B cell (primary cell): Measurements from ENCODE around the gene DDX28. TPM values are rescaled to one million over a fixed set of nuclear protein-coding genes. Genes with fewer than 3 reads are reported as not detected.

Source experiments
- ATAC-seq: fragments of 200-7000 bp; cut with Tn5 transposase; one replicate; pipeline ENCODE4 v1.10.0; 2021; ENCODE audit warnings: low read depth, mild to moderate bottlenecking, moderate number of reproducible peaks, moderate library complexity
- CTCF ChIA-PET: fragments of 350-600 bp; sonication (Branson Sonifier 250); formaldehyde crosslinking; loops from one replicate; lab custom pipeline; 2021; ENCODE audit warnings: antibody characterized with exemption, inconsistent platforms; lab: Charles Lee
- POLR2A ChIA-PET: fragments of 350-600 bp; sonication (Branson Sonifier 250); formaldehyde crosslinking; loops from one replicate; lab custom pipeline; 2021; ENCODE audit warnings: antibody characterized with exemption; lab: Charles Lee
- DNase-seq: peaks from one replicate; pipeline ENCODE4 v3.0.0; 2013
- H2AFZ ChIP-seq: 2 replicates; pipeline ENCODE4 v1.6.1; 2012; ENCODE audit warnings: mild to moderate bottlenecking, low read depth, low read length; ENCODE audit not compliant: insufficient read depth, poor library complexity, severe bottlenecking
- H3K27ac ChIP-seq, 2 donors: 1 replicate in 1 of 2; 2 replicates in 1 of 2; pipeline ENCODE4 v1.5.1; 2012 to 2013; ENCODE audit warnings: low read length in 2 of 2, mild to moderate bottlenecking in 2 of 2, moderate library complexity in 1 of 2
- H3K27me3 ChIP-seq, 4 experiments: fragments of 200-600 bp in 1 of 4; sonication (generic) in 1 of 4; replicated peaks in 1 of 4; 1 replicate in 2 of 4; 2 replicates in 2 of 4; pipeline versions ENCODE4 v1.6.1 to v1.7.0; 2013 to 2016; ENCODE audit warnings: low read length in 3 of 4, mild to moderate bottlenecking in 2 of 4, mixed read lengths in 1 of 4, moderate library complexity in 1 of 4; ENCODE audit not compliant: insufficient read depth in 4 of 4, control insufficient read depth in 3 of 4; ENCODE audit errors: control extremely low read depth in 1 of 4
- H3K36me3 ChIP-seq, 2 experiments: replicated peaks in 1 of 2; 1 replicate in 1 of 2; 2 replicates in 1 of 2; pipeline versions ENCODE4 v1.6.1 to v1.7.1; 2013; ENCODE audit warnings: low read length in 1 of 2; ENCODE audit not compliant: insufficient read depth in 2 of 2, control insufficient read depth in 1 of 2; ENCODE audit errors: control extremely low read depth in 1 of 2, extremely low read depth in 1 of 2
- H3K4me1 ChIP-seq, 2 donors: fragments of 200-600 bp in 1 of 2; sonication (generic) in 1 of 2; 1 replicate in 1 of 2; 2 replicates in 1 of 2; pipeline versions ENCODE4 v1.5.1 to v1.6.1; 2013 to 2017; ENCODE audit warnings: low read length in 2 of 2; ENCODE audit not compliant: control insufficient read depth in 2 of 2, insufficient read depth in 2 of 2
- H3K4me2 ChIP-seq: replicated peaks from 2 replicates; pipeline ENCODE3; 2012; ENCODE audit warnings: mild to moderate bottlenecking, low read depth, low read length; ENCODE audit not compliant: poor library complexity, severe bottlenecking
- H3K4me3 ChIP-seq, 5 experiments: fragments of 200-600 bp in 1 of 5; sonication (generic) in 1 of 5; 1 replicate in 3 of 5; 2 replicates in 2 of 5; pipeline versions ENCODE4 v1.5.1 to v1.7.0; 2011 to 2016; ENCODE audit warnings: low read length in 4 of 5, mild to moderate bottlenecking in 4 of 5, low read depth in 2 of 5, control low read depth in 1 of 5, moderate library complexity in 1 of 5; ENCODE audit not compliant: insufficient read depth in 1 of 5; ENCODE audit errors: control extremely low read depth in 1 of 5, extremely low read depth in 1 of 5
- H3K79me2 ChIP-seq: fragments of 200-600 bp; sonication (generic); one replicate; pipeline ENCODE4 v1.6.0; 2016; ENCODE audit warnings: low read length; ENCODE audit not compliant: control insufficient read depth, insufficient read depth
- H3K9ac ChIP-seq: fragments of 200-600 bp; sonication (generic); 2 replicates; pipeline ENCODE4 v1.6.1; 2017; ENCODE audit warnings: mild to moderate bottlenecking, low read length, moderate library complexity
- H3K9me3 ChIP-seq, 3 donors: one replicate each; pipeline versions ENCODE4 v1.6.1 to v1.7.1; 2013; ENCODE audit warnings: low read length in 2 of 3; ENCODE audit not compliant: control insufficient read depth in 2 of 3, insufficient read depth in 1 of 3; ENCODE audit errors: control extremely low read depth in 1 of 3
- H4K20me1 ChIP-seq: 2 replicates; pipeline ENCODE4 v1.6.0; 2012; ENCODE audit warnings: mild to moderate bottlenecking, low read length; ENCODE audit not compliant: insufficient read depth, control insufficient read depth, poor library complexity, severe bottlenecking
- H3K27ac Mint-ChIP-seq: one replicate; pipeline ENCODE4 v1.8.0; 2021; ENCODE audit warnings: mixed read lengths
- H3K27me3 Mint-ChIP-seq: one replicate; pipeline ENCODE4 v1.8.0; 2021; ENCODE audit warnings: mixed read lengths
- H3K4me1 Mint-ChIP-seq: one replicate; pipeline ENCODE4 v1.8.0; 2021; ENCODE audit warnings: mixed read lengths
- H3K4me3 Mint-ChIP-seq: one replicate; pipeline ENCODE4 v1.8.0; 2021; ENCODE audit warnings: mixed read lengths
- H3K9me3 Mint-ChIP-seq: one replicate; pipeline ENCODE4 v1.8.0; 2022; ENCODE audit warnings: mixed read lengths; ENCODE audit not compliant: insufficient read depth
- EZH2 ChIP-seq: IDR thresholded peaks from 2 replicates; pipeline ENCODE4 v1.6.1; 2012; ENCODE audit warnings: borderline replicate concordance, low read depth, mild to moderate bottlenecking, moderate library complexity, low read length; ENCODE audit not compliant: insufficient read depth, poor library complexity, severe bottlenecking
- WGBS: methylation state at CpG from one replicate; pipeline ENCODE4 v1.1.5; 2013; ENCODE audit warnings: missing lambda C conversion rate; ENCODE audit not compliant: insufficient coverage; 5-methylcytosine and 5-hydroxymethylcytosine counted together
- intact Hi-C: fragments of 100-400 bp; cut with micrococcal nuclease; formaldehyde crosslinking; loops from one replicate; pipeline ENCODE4 v1.10.0; 2022
- polyA plus RNA-seq: library from polyadenylated mRNA; depleted of rRNA; stranded (reverse); fragments of >200 nt; gene quantifications from 2 replicates; pipeline ENCODE4 v1.2.3, GENCODE V29; 2012
- total RNA-seq, 2 donors: library from RNA; stranded (reverse); fragments of 120-200 nt in 1 of 2; gene quantifications; 1 replicate in 1 of 2; 2 replicates in 1 of 2; pipeline versions ENCODE4 v1.2.3 to v1.2.4, GENCODE V29; 2013 to 2022
- TF ChIP-seq, protein P1 (sequence below): fragments of 200-600 bp; IDR thresholded peaks from one replicate; pipeline ENCODE4 v1.8.0; 2022; ENCODE audit warnings: antibody characterized with exemption, mild to moderate bottlenecking

The DDX28 gene
- total and polyA plus RNA-seq, 2 donors (not counting 1 experiment from before 2014, with no cell fraction given) = 8.0 to 20.2 TPM

GRCh38 chr16:68072038-68072695 is 49.1 kb upstream of the DDX28 start:
- intact Hi-C loops = no loop called here
- no peak for DNase-seq
- peaks cover 38% of the 10 kb centered on the region for H4K20me1 ChIP-seq
- no peak overlapping the region for H2AFZ ChIP-seq
- peaks cover 2 to 81% of the 10 kb centered on the region in 2 experiments for H3K36me3 ChIP-seq
- no peaks in the 10 kb centered on the region for H3K27me3 ChIP-seq
- H3K4me1 ChIP-seq = peaks cover 69 to 80% of the 10 kb centered on the region in 2 donors
- H3K4me2 ChIP-seq = peak overlapping the region; percentile 27
- H3K9me3 Mint-ChIP-seq = no peaks in the 10 kb centered on the region
- peaks cover 61% of the 10 kb centered on the region for H3K79me2 ChIP-seq
- H3K4me3 Mint-ChIP-seq = peak overlapping the region; percentile 69
- TF ChIP-seq EZH2 = no peak
- TF ChIP-seq, protein P1, sequence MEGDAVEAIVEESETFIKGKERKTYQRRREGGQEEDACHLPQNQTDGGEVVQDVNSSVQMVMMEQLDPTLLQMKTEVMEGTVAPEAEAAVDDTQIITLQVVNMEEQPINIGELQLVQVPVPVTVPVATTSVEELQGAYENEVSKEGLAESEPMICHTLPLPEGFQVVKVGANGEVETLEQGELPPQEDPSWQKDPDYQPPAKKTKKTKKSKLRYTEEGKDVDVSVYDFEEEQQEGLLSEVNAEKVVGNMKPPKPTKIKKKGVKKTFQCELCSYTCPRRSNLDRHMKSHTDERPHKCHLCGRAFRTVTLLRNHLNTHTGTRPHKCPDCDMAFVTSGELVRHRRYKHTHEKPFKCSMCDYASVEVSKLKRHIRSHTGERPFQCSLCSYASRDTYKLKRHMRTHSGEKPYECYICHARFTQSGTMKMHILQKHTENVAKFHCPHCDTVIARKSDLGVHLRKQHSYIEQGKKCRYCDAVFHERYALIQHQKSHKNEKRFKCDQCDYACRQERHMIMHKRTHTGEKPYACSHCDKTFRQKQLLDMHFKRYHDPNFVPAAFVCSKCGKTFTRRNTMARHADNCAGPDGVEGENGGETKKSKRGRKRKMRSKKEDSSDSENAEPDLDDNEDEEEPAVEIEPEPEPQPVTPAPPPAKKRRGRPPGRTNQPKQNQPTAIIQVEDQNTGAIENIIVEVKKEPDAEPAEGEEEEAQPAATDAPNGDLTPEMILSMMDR = no peak
- no peak for ATAC-seq
- H3K27ac ChIP-seq = peak overlapping the region in 1 of 2 donors; percentile 27
- H3K9me3 ChIP-seq = peaks cover 0 to 4% (median 0%) of the 10 kb centered on the region in 3 donors
- CTCF ChIA-PET = interaction anchor here (1.3 to 14.0 kb wide), 9 partner anchors 12 to 257 kb away, joined by 3 to 242 read pairs (median 7); partner anchors contain the start of genes NFATC3 and NRN1L
- POLR2A ChIA-PET = interaction anchor here (1.5 to 4.7 kb wide), 2 partner anchors 8 to 12 kb away, joined by 6 to 52 read pairs; partner anchors contain the start of gene NFATC3
- H3K27me3 Mint-ChIP-seq = no peaks in the 10 kb centered on the region
- peaks cover 72% of the 10 kb centered on the region for H3K4me1 Mint-ChIP-seq
- no peak overlapping the region for H3K9ac ChIP-seq
- 93% methylated on average over 3 of the region's 9 CpGs for WGBS
- H3K4me3 ChIP-seq = no peak overlapping the region
- peak overlapping the region; percentile 78 for H3K27ac Mint-ChIP-seq

GRCh38 chr16:68071518-68071901 is 48.5 kb upstream of the DDX28 start:
- no peak overlapping the region for H2AFZ ChIP-seq
- peak overlapping the region in 1 of 2 donors; percentile 62 for H3K27ac ChIP-seq
- H3K4me1 ChIP-seq = peaks cover 66 to 73% of the 10 kb centered on the region in 2 donors
- H3K9me3 ChIP-seq = peaks cover 0 to 4% (median 0%) of the 10 kb centered on the region in 3 donors
- no CpG with 5 or more reads among the region's 1 CpG for WGBS
- ChIA-PET POLR2A (interaction anchor here (1.5 to 4.7 kb wide), 2 partner anchors 9 to 12 kb away, joined by 6 to 52 read pairs; partner anchors contain the start of gene NFATC3), CTCF (interaction anchor here (0.6 to 14.0 kb wide), 16 partner anchors 12 to 357 kb away, joined by 3 to 242 read pairs (median 5); partner anchors contain the start of genes NFATC3 and NRN1L)
- H3K4me3 ChIP-seq = peak overlapping the region in 1 of 5 experiments; percentile 7
- no peak for TF ChIP-seq EZH2
- TF ChIP-seq, protein P1 = no peak
- Mint-ChIP-seq H3K27me3 (no peaks in the 10 kb centered on the region), H3K4me3 (peak overlapping the region; percentile 72), H3K27ac (peak overlapping the region; percentile 86), H3K4me1 (peaks cover 70% of the 10 kb centered on the region), H3K9me3 (no peaks in the 10 kb centered on the region)
- H3K4me2 ChIP-seq = peak overlapping the region; percentile 61
- DNase-seq (no peak), ATAC-seq (no peak)
- no peak overlapping the region for H3K9ac ChIP-seq
- H3K36me3 ChIP-seq = peaks cover 4 to 79% of the 10 kb centered on the region in 2 experiments
- peaks cover 40% of the 10 kb centered on the region for H4K20me1 ChIP-seq
- H3K79me2 ChIP-seq = peaks cover 61% of the 10 kb centered on the region
- H3K27me3 ChIP-seq = no peaks in the 10 kb centered on the region
- intact Hi-C loops = loop anchor here (2.0 kb wide), 1 partner anchor 13 kb away; the partner anchor contains the start of gene NFATC3
